GF-D8 (cell line): Measurements from ENCODE around the gene ADGRG6.
"Not testable (repeated sequence)": the region's sequence is repeated elsewhere in the genome, so short reads cannot be mapped to it uniquely, and the experiment has no call there.

Experiments
- DNase-seq: peaks from one replicate; lab custom pipeline; 2025; lab: John Stamatoyannopoulos, UW

ADGRG6 gene

GRCh38 chr6:142346166-142346565 is 44.4 kb downstream of the ADGRG6 start:
- DNase-seq: not testable (repeated sequence)

GRCh38 chr6:142349215-142349823 is 47.5 kb downstream of the ADGRG6 start:
- DNase-seq: no peak

- no peak for DNase-seq
Observed at GRCh38 chr6:142350309-142350708, 48.5 kb downstream of the ADGRG6 start.

- no peak for DNase-seq
Observed at GRCh38 chr6:142353690-142354089, 51.9 kb downstream of the ADGRG6 start.

- DNase-seq: no peak
Observed at GRCh38 chr6:142354650-142355049, 52.8 kb downstream of the ADGRG6 start.

DNA sequence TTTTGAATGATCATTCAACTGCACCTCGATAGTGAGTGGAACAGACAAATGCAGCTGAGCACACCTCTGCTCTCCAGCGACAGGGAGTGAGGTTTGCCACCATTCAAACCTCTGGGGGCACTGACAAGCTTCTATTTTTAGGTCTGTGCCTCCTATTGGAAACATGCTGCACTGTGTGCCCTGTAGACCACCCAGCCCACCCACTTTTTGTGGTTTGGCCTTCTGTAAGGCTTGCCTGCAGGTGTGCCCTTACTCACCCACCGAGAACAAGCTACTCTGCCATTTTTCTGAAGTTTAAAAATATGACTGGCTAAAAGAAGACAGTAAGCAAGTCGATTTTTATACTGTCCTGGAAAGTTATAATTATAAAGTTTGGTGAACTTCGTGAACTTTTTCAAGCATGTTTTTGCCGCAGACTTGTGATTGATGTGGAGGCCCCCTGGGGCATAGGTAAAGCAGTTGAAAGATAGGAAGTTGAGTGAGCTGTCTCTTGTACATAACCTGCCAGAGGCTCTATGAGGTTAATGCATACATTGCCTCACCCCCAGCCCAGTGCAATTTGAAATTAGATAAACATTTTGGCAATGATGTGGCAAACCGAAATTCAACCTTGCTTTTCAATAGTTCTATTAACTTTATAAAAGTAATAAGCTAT is 53.8 kb downstream of the ADGRG6 start:
- DNase-seq: no peak

DNA sequence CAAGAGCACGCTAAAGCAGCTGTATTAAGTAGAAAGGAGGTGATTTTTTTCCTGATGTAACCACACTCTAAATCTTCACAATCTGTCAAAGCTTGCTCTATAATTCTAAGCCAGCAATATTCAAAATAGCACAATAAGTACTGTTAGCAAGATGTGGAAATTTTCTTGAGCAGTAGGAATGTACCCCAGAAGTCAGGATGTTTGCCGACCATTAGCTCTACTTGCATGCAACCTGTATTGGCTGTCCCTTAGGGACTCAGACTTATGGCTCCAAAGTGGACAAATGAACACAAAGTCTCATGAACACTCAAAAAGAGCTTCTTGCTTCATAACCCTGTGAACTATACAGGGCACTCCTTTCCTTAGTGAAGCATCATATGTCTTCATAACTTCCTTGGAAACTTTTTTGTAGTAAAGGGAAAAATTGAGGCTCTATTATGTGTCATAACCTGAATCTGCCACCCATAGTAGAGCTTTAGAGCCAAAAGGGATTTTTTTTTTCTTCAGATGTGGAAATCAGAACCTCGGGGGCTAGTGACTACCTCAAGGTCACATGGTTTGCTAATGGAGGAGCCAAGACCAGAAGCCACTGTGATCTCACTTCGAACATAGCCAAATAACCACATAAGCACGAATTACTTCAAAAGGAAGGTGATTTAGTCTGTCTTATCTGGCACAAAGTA is 54.5 kb downstream of the ADGRG6 start:
- no peak for DNase-seq

- no peak for DNase-seq
Observed at GRCh38 chr6:142356884-142357225, 55.0 kb downstream of the ADGRG6 start.

- no peak for DNase-seq
Observed at GRCh38 chr6:142357879-142358278, 56.1 kb downstream of the ADGRG6 start.

DNA sequence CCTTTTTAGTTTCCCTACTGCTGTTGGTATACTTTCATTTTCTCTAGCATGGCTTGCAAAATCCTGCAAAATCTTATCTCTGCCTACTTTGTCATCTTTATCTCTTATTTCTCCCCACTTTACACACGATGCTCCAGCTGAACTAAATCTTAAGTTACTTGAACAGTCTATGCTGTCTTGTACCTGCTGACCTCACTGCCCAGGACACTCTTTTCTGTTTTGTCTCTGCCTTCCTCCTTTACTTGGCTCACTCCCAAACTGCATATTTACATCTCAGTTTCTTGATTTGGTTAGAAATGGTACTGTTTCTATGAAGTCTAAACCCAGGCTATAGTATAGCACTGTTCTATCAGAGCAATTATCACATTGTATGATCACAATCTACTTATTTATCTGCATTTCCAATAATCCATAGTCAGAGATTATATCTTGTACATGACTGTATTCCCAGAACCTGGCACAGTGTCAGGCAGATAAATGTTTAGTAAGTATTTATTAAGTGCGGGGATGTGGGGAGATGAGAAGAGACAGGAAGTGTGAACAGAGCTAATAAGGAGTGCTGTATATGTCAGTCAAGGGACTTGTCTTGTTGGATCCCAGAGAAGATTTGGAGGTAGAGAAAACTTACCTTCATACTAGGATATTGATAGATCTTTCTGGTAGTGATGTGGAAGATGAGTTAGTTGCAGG is 57.6 kb downstream of the ADGRG6 start:
- no peak for DNase-seq

- DNase-seq: no peak
Observed at GRCh38 chr6:142361345-142361744, 59.5 kb downstream of the ADGRG6 start.

- no peak for DNase-seq
Observed at GRCh38 chr6:142361779-142362750, 60.3 kb downstream of the ADGRG6 start.

- no peak for DNase-seq
Observed at GRCh38 chr6:142367061-142367460, 65.3 kb downstream of the ADGRG6 start.

DNA sequence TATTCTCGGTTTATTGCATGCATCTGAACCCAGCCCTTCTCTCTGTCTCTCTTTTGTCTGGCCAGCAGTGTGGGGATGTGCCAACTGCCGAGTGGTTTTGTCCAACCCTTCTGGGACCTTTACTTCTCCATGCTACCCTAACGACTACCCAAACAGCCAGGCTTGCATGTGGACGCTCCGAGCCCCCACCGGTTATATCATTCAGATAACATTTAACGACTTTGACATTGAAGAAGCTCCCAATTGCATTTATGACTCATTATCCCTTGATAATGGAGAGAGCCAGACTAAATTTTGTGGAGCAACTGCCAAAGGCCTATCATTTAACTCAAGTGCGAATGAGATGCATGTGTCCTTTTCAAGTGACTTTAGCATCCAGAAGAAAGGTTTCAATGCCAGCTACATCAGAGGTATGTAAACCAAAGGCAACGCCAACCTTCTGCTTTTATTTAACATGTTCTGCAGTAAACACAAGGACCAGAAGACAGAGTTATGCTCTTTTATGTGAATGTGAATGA is 65.8 kb downstream of the ADGRG6 start:
- no peak for DNase-seq

DNA sequence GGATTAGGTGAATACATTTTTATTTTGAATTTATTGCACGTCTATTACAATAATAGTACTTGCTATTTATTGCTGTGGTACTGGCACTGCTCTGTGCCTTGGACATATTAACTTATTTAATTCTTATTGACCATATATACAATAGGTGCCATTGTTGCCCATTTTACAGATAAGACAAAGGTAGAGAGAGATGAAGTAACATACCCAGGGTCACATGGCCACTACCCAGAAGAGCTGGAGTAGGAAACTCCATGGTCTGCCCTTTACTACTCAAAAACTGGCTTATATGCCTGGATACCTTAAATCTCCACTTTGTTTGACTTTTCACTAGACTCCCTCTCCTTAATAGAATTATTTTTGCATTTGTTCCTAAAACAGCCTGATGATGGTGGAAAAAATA is 67.5 kb downstream of the ADGRG6 start:
- no peak for DNase-seq

DNA sequence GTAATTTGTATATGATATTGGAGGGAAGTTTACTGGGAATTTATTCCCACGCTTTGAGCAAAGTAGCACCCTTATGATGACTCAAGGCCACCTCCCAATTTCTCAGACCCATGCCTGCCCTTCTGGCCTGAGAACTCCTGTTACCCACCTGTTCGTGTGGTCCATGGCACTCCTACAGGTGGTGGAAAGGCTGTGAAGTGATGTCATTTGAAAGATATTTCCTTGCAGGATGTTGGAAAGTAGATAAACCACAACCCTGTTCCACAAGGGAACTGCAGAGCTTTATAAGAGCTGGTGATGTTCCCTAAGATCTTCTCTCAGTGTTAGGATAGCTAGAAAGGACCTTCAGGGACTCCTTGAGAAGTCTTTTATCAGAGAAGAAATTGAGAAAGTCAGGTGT is 70.5 kb downstream of the ADGRG6 start:
- no peak for DNase-seq

GRCh38 chr6:142373268-142374090 is 71.7 kb downstream of the ADGRG6 start:
- no peak for DNase-seq

DNA sequence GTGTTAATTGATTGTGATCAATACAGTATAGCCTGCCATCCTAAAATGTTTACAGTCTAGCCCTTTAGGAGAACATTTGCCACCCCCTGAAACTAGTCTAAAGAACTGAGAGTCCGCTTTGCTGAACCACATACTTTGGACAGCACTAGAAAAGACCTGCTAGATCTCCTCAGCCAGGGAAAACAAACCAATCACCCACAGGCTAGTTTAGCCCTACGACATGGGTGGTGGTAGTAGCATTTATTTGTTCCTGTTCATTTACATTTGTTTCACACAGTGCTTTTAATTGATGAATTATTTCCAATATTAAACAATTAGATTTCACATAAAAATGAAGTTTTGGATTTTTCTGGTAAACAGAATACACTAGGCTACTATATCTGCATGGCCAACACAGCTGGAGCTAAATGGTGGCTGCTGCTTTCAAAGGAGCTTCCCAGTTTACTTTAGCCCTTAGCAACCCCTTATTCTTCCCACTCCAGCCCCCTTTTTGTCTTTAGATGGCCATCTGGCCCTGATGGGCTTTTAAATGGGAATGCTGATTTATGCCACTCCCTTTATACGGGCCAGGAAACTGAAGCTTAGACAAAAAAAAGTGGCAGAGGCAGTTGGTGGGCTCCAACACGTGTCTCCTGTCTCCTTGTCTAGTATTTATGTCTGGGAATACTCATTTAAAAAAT is 72.4 kb downstream of the ADGRG6 start:
- DNase-seq: no peak

DNA sequence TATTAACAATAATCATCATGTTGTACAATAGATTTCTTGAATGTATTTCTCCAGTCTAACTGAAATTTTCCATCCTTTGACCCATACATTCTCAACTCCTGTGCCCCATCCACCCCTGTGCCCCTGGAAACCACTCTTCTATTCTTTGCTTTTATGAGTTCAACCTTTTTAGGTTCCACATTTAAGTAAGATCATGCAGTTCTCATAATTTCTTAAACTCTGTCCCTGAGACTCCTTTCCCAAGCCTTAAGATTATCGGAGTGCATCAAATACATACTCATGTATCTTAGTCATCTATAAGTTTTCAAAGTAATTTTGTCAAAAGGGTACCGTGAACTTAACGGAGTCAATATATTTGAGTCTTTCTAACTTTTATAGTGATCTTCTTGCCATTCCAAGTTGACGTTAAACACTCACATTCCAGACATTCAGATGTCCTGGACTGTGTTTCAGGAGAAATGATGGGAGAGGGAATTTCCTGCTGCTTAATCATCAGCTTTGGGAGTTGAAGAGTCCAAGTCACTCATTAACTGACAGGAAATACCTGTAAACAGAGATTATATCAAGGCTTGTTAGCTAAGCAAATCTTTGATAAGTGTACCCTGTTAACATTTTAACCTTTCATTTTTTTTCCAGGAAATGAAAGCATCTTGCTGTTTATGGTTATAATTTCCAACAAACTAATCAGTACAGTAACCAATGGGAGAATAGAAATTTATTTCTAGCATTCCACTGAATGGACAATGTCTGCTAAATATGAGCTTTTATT is 73.3 kb downstream of the ADGRG6 start:
- DNase-seq: no peak
